Thyroid gland (tissue), 4 donors: Measurements from ENCODE around the gene RAD17. TPM values are rescaled to one million over a fixed set of nuclear protein-coding genes. Genes with fewer than 3 reads are reported as not detected.
"Not testable (repeated sequence)": the region's sequence is repeated elsewhere in the genome, so short reads cannot be mapped to it uniquely, and the experiment has no call there.

Experiments
- DNase-seq, 2 donors: peaks; one replicate each; pipeline ENCODE4 v3.0.0-alpha.2; 2019
- H3K27ac ChIP-seq, 3 donors: fragments of 200-600 bp; sonication (generic); 1 replicate in 2 of 3; 2 replicates in 1 of 3; pipeline ENCODE4 v1.5.1; 2016 to 2019; ENCODE audit warnings: mild to moderate bottlenecking in 1 of 3, moderate library complexity in 1 of 3
- H3K27me3 ChIP-seq: fragments of 200-600 bp; sonication (generic); one replicate; pipeline ENCODE4 v1.5.1; 2019
- H3K36me3 ChIP-seq, 2 donors: fragments of 200-600 bp; sonication (generic); one replicate each; pipeline ENCODE4 v1.5.1; 2016 to 2019
- H3K4me1 ChIP-seq, 2 donors: fragments of 200-600 bp; sonication (generic); one replicate each; pipeline ENCODE4 v1.5.1; 2017 to 2019
- H3K4me3 ChIP-seq, 3 donors: fragments of 200-600 bp; sonication (generic); replicated peaks in 1 of 3; 1 replicate in 2 of 3; 2 replicates in 1 of 3; pipeline ENCODE4 v1.5.1; 2016; ENCODE audit warnings: mild to moderate bottlenecking in 1 of 3
- H3K9me3 ChIP-seq: fragments of 200-600 bp; sonication (generic); one replicate; pipeline ENCODE4 v1.5.1; 2017
- CTCF ChIP-seq, 6 experiments: fragments of 200-600 bp in 3 of 6; fragments of 450-650 bp in 3 of 6; sonication (generic) in 3 of 6; IDR thresholded peaks; one replicate each; pipeline ENCODE4 v1.5.1; 2016 to 2019; ENCODE audit warnings: antibody characterized with exemption in 6 of 6, mild to moderate bottlenecking in 2 of 6, inconsistent platforms in 1 of 6, moderate library complexity in 1 of 6
- POLR2A ChIP-seq, 2 donors: fragments of 450-650 bp; IDR thresholded peaks; one replicate each; pipeline ENCODE4 v1.6.1; 2017; ENCODE audit warnings: antibody characterized with exemption in 2 of 2, mild to moderate bottlenecking in 2 of 2, moderate library complexity in 1 of 2
- WGBS, 2 donors: methylation state at CpG; one replicate each; pipeline ENCODE4 v1.1.5; 2017; 5-methylcytosine and 5-hydroxymethylcytosine counted together
- intact Hi-C: fragments of 100-400 bp; cut with DNase I; formaldehyde crosslinking; loops from one replicate; pipeline ENCODE4 v1.15.1; 2023
- total RNA-seq, 4 donors: library from RNA; depleted of rRNA; stranded (reverse); fragments of >200 nt; gene quantifications; one replicate each; pipeline ENCODE4 v1.2.3, GENCODE V29; 2016

The RAD17 gene
- total RNA-seq, 4 donors from 2014 or later, result 20.9 to 34.9 (median 27.8) TPM

GRCh38 chr5:69416699-69417098, 47.1 kb downstream of the RAD17 start:
- peak overlapping the region; percentile 88 to 99 (median 96) for H3K27ac ChIP-seq
- H3K27me3 ChIP-seq, result no peaks in the 10 kb centered on the region
- intact Hi-C loops, result loop anchor here (5.0 kb wide), 1 partner anchor 76 kb away; the partner anchor contains the start of gene OCLN
- H3K36me3 ChIP-seq, result peaks cover 0 to 9% of the 10 kb centered on the region in 2 donors
- no peaks in the 10 kb centered on the region for H3K9me3 ChIP-seq
- peak overlapping the region in 1 of 3 donors; percentile 63 for H3K4me3 ChIP-seq
- H3K4me1 ChIP-seq, result peaks cover 11 to 27% of the 10 kb centered on the region in 2 donors
- no peak for DNase-seq
- TF ChIP-seq POLR2A (IDR thresholded peaks at IDR 0.05) (peak in 1 of 2 donors; percentile 62), CTCF (IDR thresholded peaks at IDR 0.05) (no peak)

- 26 to 31% methylated on average over 3 of the region's 3 CpGs for WGBS, 2 donors
- peaks cover 11 to 27% of the 10 kb centered on the region in 2 donors for H3K4me1 ChIP-seq
- H3K9me3 ChIP-seq, result no peaks in the 10 kb centered on the region
- H3K27ac ChIP-seq, result peak overlapping the region; percentile 88 to 99 (median 96)
- DNase-seq, result no peak
- no peaks in the 10 kb centered on the region for H3K27me3 ChIP-seq
- intact Hi-C loops, result loop anchor here (5.0 kb wide), 1 partner anchor 74 kb away; the partner anchor contains the start of gene OCLN
- H3K36me3 ChIP-seq, result peaks cover 0 to 9% of the 10 kb centered on the region in 2 donors
- no peak overlapping the region for H3K4me3 ChIP-seq
- TF ChIP-seq CTCF (IDR thresholded peaks at IDR 0.05), result no peak
- TF ChIP-seq POLR2A (IDR thresholded peaks at IDR 0.05), result no peak
Observed at GRCh38 chr5:69418554-69418953, 48.9 kb downstream of the RAD17 start.

- Histone ChIP-seq H3K9me3 (no peaks in the 10 kb centered on the region), H3K36me3 (peaks cover 17 to 25% of the 10 kb centered on the region in 2 donors), H3K4me1 (peaks cover 0 to 6% of the 10 kb centered on the region in 2 donors), H3K27ac (no peak overlapping the region), H3K4me3 (no peak overlapping the region), H3K27me3 (no peaks in the 10 kb centered on the region)
- TF ChIP-seq CTCF (IDR thresholded peaks at IDR 0.05) (no peak), POLR2A (IDR thresholded peaks at IDR 0.05) (no peak)
- 88 to 93% methylated on average over 11 of the region's 11 CpGs for WGBS, 2 donors
- intact Hi-C loops, result no loop called here
- no peak for DNase-seq
Observed at GRCh38 chr5:69431424-69432303, 62.0 kb downstream of the RAD17 start.

- Histone ChIP-seq H3K4me1 (peaks cover 0 to 6% of the 10 kb centered on the region in 2 donors), H3K27me3 (no peaks in the 10 kb centered on the region), H3K9me3 (no peaks in the 10 kb centered on the region), H3K27ac (no peak overlapping the region), H3K4me3 (no peak overlapping the region), H3K36me3 (peaks cover 17 to 28% of the 10 kb centered on the region in 2 donors)
- 90% methylated on average over 8 of the region's 8 CpGs for WGBS, 2 donors
- no peak for DNase-seq
- intact Hi-C loops, result no loop called here
- TF ChIP-seq POLR2A (IDR thresholded peaks at IDR 0.05) (no peak), CTCF (IDR thresholded peaks at IDR 0.05) (no peak)
Observed at GRCh38 chr5:69432412-69433206, 63.0 kb downstream of the RAD17 start.

- H3K9me3 ChIP-seq, intact Hi-C loops, H3K27me3 ChIP-seq, H3K27ac ChIP-seq, DNase-seq, H3K4me3 ChIP-seq, H3K4me1 ChIP-seq: not testable (repeated sequence)
- 93% methylated on average over 5 of the region's 5 CpGs for WGBS, 2 donors
- peaks cover 17 to 28% of the 10 kb centered on the region in 2 donors for H3K36me3 ChIP-seq
Observed at GRCh38 chr5:69435276-69435884, 65.8 kb downstream of the RAD17 start.
